ENCODE measurements around the gene WDR86. TPM values are rescaled to one million over a fixed set of nuclear protein-coding genes. Genes with fewer than 3 reads are reported as not detected.

Gene WDR86
- total RNA-seq, 1 experiment from 2014 or later = 0.39 TPM

- no peak overlapping the region for H3K27ac ChIP-seq
- H3K4me3 ChIP-seq = no peak overlapping the region
- no peaks in the 10 kb centered on the region for H3K36me3 ChIP-seq
- no peaks in the 10 kb centered on the region for H3K9me3 ChIP-seq (replicated peaks)
- no peaks in the 10 kb centered on the region for H3K4me1 ChIP-seq (replicated peaks)
- DNase-seq (ENCODE audit: low read depth in 1 of 2, low spot score in 2 of 2) = no peak
- no peaks in the 10 kb centered on the region for H3K27me3 ChIP-seq (replicated peaks)
Measured at GRCh38 chr7:151436446-151437158, 26.8 kb upstream of the WDR86 start.

GRCh38 chr7:151435971-151436370 is 26.1 kb upstream of the WDR86 start:
- H3K36me3 ChIP-seq = no peaks in the 10 kb centered on the region
- no peaks in the 10 kb centered on the region for H3K27me3 ChIP-seq (replicated peaks)
- no peak overlapping the region for H3K4me3 ChIP-seq
- no peaks in the 10 kb centered on the region for H3K9me3 ChIP-seq (replicated peaks)
- H3K4me1 ChIP-seq (replicated peaks) = no peaks in the 10 kb centered on the region
- H3K27ac ChIP-seq = no peak overlapping the region
- DNase-seq (ENCODE audit: low read depth in 1 of 2, low spot score in 2 of 2) = no peak

- no peak for DNase-seq (ENCODE audit: low read depth in 1 of 2, low spot score in 2 of 2)
- Histone ChIP-seq H3K4me3 (no peak overlapping the region), H3K27ac (no peak overlapping the region), H3K36me3 (no peaks in the 10 kb centered on the region), H3K4me1 (replicated peaks) (no peaks in the 10 kb centered on the region), H3K9me3 (replicated peaks) (no peaks in the 10 kb centered on the region), H3K27me3 (replicated peaks) (no peaks in the 10 kb centered on the region)
Measured at GRCh38 chr7:151435103-151435916, 25.5 kb upstream of the WDR86 start.

- H3K4me3 ChIP-seq = no peak overlapping the region
- no peaks in the 10 kb centered on the region for H3K36me3 ChIP-seq
- H3K27ac ChIP-seq = no peak overlapping the region
- no peaks in the 10 kb centered on the region for H3K9me3 ChIP-seq (replicated peaks)
- H3K27me3 ChIP-seq (replicated peaks) = no peaks in the 10 kb centered on the region
- no peak for DNase-seq (ENCODE audit: low read depth in 1 of 2, low spot score in 2 of 2)
- H3K4me1 ChIP-seq (replicated peaks) = peaks cover 7% of the 10 kb centered on the region
Measured at GRCh38 chr7:151434549-151434948, 24.7 kb upstream of the WDR86 start.

GRCh38 chr7:151433721-151434400 is 24.0 kb upstream of the WDR86 start:
- Histone ChIP-seq H3K4me1 (replicated peaks) (peaks cover 14% of the 10 kb centered on the region), H3K27me3 (replicated peaks) (no peaks in the 10 kb centered on the region), H3K36me3 (no peaks in the 10 kb centered on the region), H3K27ac (no peak overlapping the region), H3K4me3 (no peak overlapping the region), H3K9me3 (replicated peaks) (no peaks in the 10 kb centered on the region)
- no peak for DNase-seq (ENCODE audit: low read depth in 1 of 2, low spot score in 2 of 2)

GRCh38 chr7:151432658-151433521 is 23.1 kb upstream of the WDR86 start:
- Histone ChIP-seq H3K27me3 (replicated peaks) (no peaks in the 10 kb centered on the region), H3K36me3 (no peaks in the 10 kb centered on the region), H3K4me1 (replicated peaks) (peaks cover 23% of the 10 kb centered on the region), H3K4me3 (no peak overlapping the region), H3K27ac (no peak overlapping the region), H3K9me3 (replicated peaks) (no peaks in the 10 kb centered on the region)
- DNase-seq (ENCODE audit: low read depth in 1 of 2, low spot score in 2 of 2) = no peak

GRCh38 chr7:151431768-151432311 is 22.0 kb upstream of the WDR86 start:
- peaks cover 34% of the 10 kb centered on the region for H3K4me1 ChIP-seq (replicated peaks)
- H3K27ac ChIP-seq = no peak overlapping the region
- no peaks in the 10 kb centered on the region for H3K27me3 ChIP-seq (replicated peaks)
- no peak overlapping the region for H3K4me3 ChIP-seq
- no peaks in the 10 kb centered on the region for H3K36me3 ChIP-seq
- no peaks in the 10 kb centered on the region for H3K9me3 ChIP-seq (replicated peaks)
- DNase-seq (ENCODE audit: low read depth in 1 of 2, low spot score in 2 of 2) = no peak

GRCh38 chr7:151431281-151431767 is 21.5 kb upstream of the WDR86 start:
- DNase-seq (ENCODE audit: low read depth in 1 of 2, low spot score in 2 of 2) = no peak
- no peaks in the 10 kb centered on the region for H3K9me3 ChIP-seq (replicated peaks)
- peaks cover 39% of the 10 kb centered on the region for H3K4me1 ChIP-seq (replicated peaks)
- H3K4me3 ChIP-seq = no peak overlapping the region
- H3K36me3 ChIP-seq = no peaks in the 10 kb centered on the region
- H3K27me3 ChIP-seq (replicated peaks) = no peaks in the 10 kb centered on the region
- no peak overlapping the region for H3K27ac ChIP-seq

- H3K27me3 ChIP-seq (replicated peaks) = no peaks in the 10 kb centered on the region
- H3K27ac ChIP-seq = no peak overlapping the region
- H3K9me3 ChIP-seq (replicated peaks) = no peaks in the 10 kb centered on the region
- peaks cover 46% of the 10 kb centered on the region for H3K4me1 ChIP-seq (replicated peaks)
- no peak overlapping the region for H3K4me3 ChIP-seq
- DNase-seq (ENCODE audit: low read depth in 1 of 2, low spot score in 2 of 2) = no peak
- H3K36me3 ChIP-seq = no peaks in the 10 kb centered on the region
Measured at GRCh38 chr7:151430391-151431205, 20.8 kb upstream of the WDR86 start.

- Histone ChIP-seq H3K27ac (no peak overlapping the region; the same call in 1 of the 2 replicates), H3K36me3 (no peaks in the 10 kb centered on the region)
- peak in 1 of 2 experiments; percentile 25 for DNase-seq (ENCODE audit: low read depth in 1 of 2, low spot score in 2 of 2)
Measured at GRCh38 chr7:151429560-151430331, 19.9 kb upstream of the WDR86 start.

GRCh38 chr7:151429237-151429559 is 19.4 kb upstream of the WDR86 start:
- no peak overlapping the region for H3K4me3 ChIP-seq
- H3K27me3 ChIP-seq (replicated peaks) = no peaks in the 10 kb centered on the region
- no peaks in the 10 kb centered on the region for H3K9me3 ChIP-seq (replicated peaks)
- no peak for DNase-seq (ENCODE audit: low read depth in 1 of 2, low spot score in 2 of 2)
- H3K27ac ChIP-seq = peak overlapping the region; percentile 53
- peaks cover 60% of the 10 kb centered on the region for H3K4me1 ChIP-seq (replicated peaks)
- H3K36me3 ChIP-seq = no peaks in the 10 kb centered on the region

More at GRCh38 chr7:151429560-151430331, 19.9 kb upstream of the WDR86 start:
- peaks cover 55% of the 10 kb centered on the region for H3K4me1 ChIP-seq (replicated peaks)
- H3K4me3 ChIP-seq = no peak overlapping the region
- no peaks in the 10 kb centered on the region for H3K27me3 ChIP-seq (replicated peaks)
- no peaks in the 10 kb centered on the region for H3K9me3 ChIP-seq (replicated peaks)
